Keratinocyte (primary cell): ENCODE measurements around the gene SLC22A31. TPM values are rescaled to one million over a fixed set of nuclear protein-coding genes. Genes with fewer than 3 reads are reported as not detected.
"Not testable (repeated sequence)": the region's sequence is repeated elsewhere in the genome, so short reads cannot be mapped to it uniquely, and the experiment has no call there.

Source experiments
- DNase-seq: peaks from one replicate; pipeline ENCODE4 v3.0.0-alpha.2; 2011; ENCODE audit warnings: low read depth, missing footprints, low spot score
- FAIRE-seq: peaks from 2 replicates; lab custom pipeline; 2011; peaks lifted over from hg19 to GRCh38; lab: Jason Lieb, UNC
- H2AFZ ChIP-seq: 2 replicates; pipeline ENCODE4 v1.6.0; 2012; ENCODE audit warnings: low read length, control low read depth, inconsistent platforms; ENCODE audit not compliant: control insufficient read depth
- H3K27ac ChIP-seq: 2 replicates; pipeline ENCODE4 v1.5.1; 2011; ENCODE audit warnings: low read length; ENCODE audit not compliant: control insufficient read depth, insufficient read depth
- H3K27me3 ChIP-seq: 3 replicates; pipeline ENCODE4 v1.6.0; 2011; ENCODE audit warnings: low read length; ENCODE audit not compliant: control insufficient read depth, insufficient read depth; ENCODE audit errors: extremely low read depth
- H3K36me3 ChIP-seq, 2 experiments: 2 replicates in 1 of 2; 3 replicates in 1 of 2; pipeline ENCODE4 v1.5.1; 2011; ENCODE audit warnings: low read length in 2 of 2, mild to moderate bottlenecking in 1 of 2; ENCODE audit not compliant: control insufficient read depth in 2 of 2, insufficient read depth in 2 of 2; ENCODE audit errors: extremely low read depth in 1 of 2
- H3K4me1 ChIP-seq: 3 replicates; pipeline ENCODE4 v1.5.1; 2011; ENCODE audit warnings: low read length; ENCODE audit not compliant: control insufficient read depth, insufficient read depth; ENCODE audit errors: extremely low read depth
- H3K4me2 ChIP-seq: 3 replicates; pipeline ENCODE4 v1.6.0; 2011; ENCODE audit warnings: low read depth, low read length; ENCODE audit not compliant: control insufficient read depth, insufficient read depth; ENCODE audit errors: extremely low read depth
- H3K4me3 ChIP-seq, 3 experiments: fragments of 200-600 bp in 1 of 3; sonication (generic) in 1 of 3; 2 replicates in 2 of 3; 3 replicates in 1 of 3; pipeline ENCODE4 v1.5.1; 2011 to 2016; ENCODE audit warnings: low read length in 3 of 3, mild to moderate bottlenecking in 3 of 3, control low read depth in 2 of 3, inconsistent platforms in 1 of 3, low read depth in 1 of 3, mixed read lengths in 1 of 3, mixed run types in 1 of 3, moderate library complexity in 1 of 3; ENCODE audit not compliant: control insufficient read depth in 2 of 3, insufficient read depth in 2 of 3; ENCODE audit errors: extremely low read depth in 1 of 3
- H3K79me2 ChIP-seq: 2 replicates; pipeline ENCODE4 v1.6.0; 2012; ENCODE audit warnings: low read length; ENCODE audit not compliant: control insufficient read depth, insufficient read depth
- H3K9ac ChIP-seq: 3 replicates; pipeline ENCODE4 v1.6.0; 2011; ENCODE audit warnings: low read length; ENCODE audit not compliant: control insufficient read depth, insufficient read depth; ENCODE audit errors: extremely low read depth
- H3K9me1 ChIP-seq: 3 replicates; pipeline ENCODE4 v1.6.0; 2011; ENCODE audit warnings: low read length; ENCODE audit not compliant: control insufficient read depth, insufficient read depth; ENCODE audit errors: extremely low read depth
- H3K9me3 ChIP-seq: 2 replicates; pipeline ENCODE4 v1.5.1; 2012; ENCODE audit warnings: low read depth, low read length; ENCODE audit not compliant: control insufficient read depth
- H4K20me1 ChIP-seq: 3 replicates; pipeline ENCODE4 v1.6.0; 2011; ENCODE audit warnings: low read length; ENCODE audit not compliant: control insufficient read depth, insufficient read depth; ENCODE audit errors: extremely low read depth
- CTCF ChIP-seq, 3 experiments: IDR thresholded peaks in 1 of 3; conservative IDR thresholded peaks in 1 of 3; optimal IDR thresholded peaks in 1 of 3; 2 replicates in 2 of 3; 3 replicates in 1 of 3; pipeline versions ENCODE3 to v1.5.1; 2011; ENCODE audit warnings: low read length in 3 of 3, mild to moderate bottlenecking in 3 of 3, moderate library complexity in 2 of 3, control low read depth in 1 of 3, inconsistent platforms in 1 of 3; ENCODE audit not compliant: insufficient read depth in 2 of 3; ENCODE audit errors: extremely low read depth in 1 of 3
- EZH2 ChIP-seq: IDR thresholded peaks from one replicate; pipeline ENCODE4 v1.6.1; 2012; ENCODE audit warnings: inconsistent platforms, mild to moderate bottlenecking, low read length, moderate library complexity
- dilution Hi-C: fragments of 300-500 bp; cut with MboI; formaldehyde crosslinking; loops from one replicate; pipeline ENCODE4 v1.7.0; 2020; ENCODE audit warnings: low sequenced_read_pairs; ENCODE audit not compliant: extremely low pct_ligation_motif_present
- polyA minus RNA-seq, 3 experiments: library from RNA; depleted of rRNA, polyadenylated mRNA; stranded (reverse); fragments of >200 nt; gene quantifications; 1 replicate in 1 of 3; 2 replicates in 1 of 3; 3 replicates in 1 of 3; pipeline ENCODE4 v1.2.3, GENCODE V29; 2011
- polyA plus RNA-seq, 5 experiments: library from polyadenylated mRNA; depleted of rRNA in 3 of 5; stranded (reverse) in 3 of 5; stranded (forward) in 1 of 5; unstranded in 1 of 5; fragments of >200 nt; gene quantifications; 1 replicate in 1 of 5; 2 replicates in 3 of 5; 3 replicates in 1 of 5; pipeline versions ENCODE4 v1.2.1 to v1.2.3, GENCODE V29; 2011 to 2012; ENCODE audit warnings: missing spikeins in 2 of 5, low read depth in 1 of 5, low replicate concordance in 1 of 5

Gene SLC22A31
- polyA plus RNA-seq (0.05 TPM in 1 of 3 replicates, not detected in the others), polyA minus RNA-seq (not detected in 3 replicates)
- polyA plus RNA-seq (2011; ENCODE audit: low read depth) = not detected
- not detected in 2 replicates for polyA plus RNA-seq (2011; cell fraction: cytosol; rRNA removed)
- 0.09 and 0.35 TPM in 2 replicates for polyA plus RNA-seq (2011; cell fraction: nucleus; rRNA removed)
- polyA plus RNA-seq (2012; ENCODE audit: low replicate concordance) = 0.54 TPM in 1 of 2 replicates, not detected in the other
- not detected for polyA minus RNA-seq (2011; cell fraction: cytosol; rRNA and poly(A)+ RNA removed)
- not detected in 2 replicates for polyA minus RNA-seq (2011; cell fraction: nucleus; rRNA and poly(A)+ RNA removed)

- no peaks in the 10 kb centered on the region for H3K9me3 ChIP-seq
- no peaks in the 10 kb centered on the region for H3K9me1 ChIP-seq
- H3K4me1 ChIP-seq = no peaks in the 10 kb centered on the region
- no peaks in the 10 kb centered on the region for H4K20me1 ChIP-seq
- dilution Hi-C loops = no loop called here
- H3K9ac ChIP-seq = no peak within 1 kb of the TSS
- H3K27me3 ChIP-seq = peaks cover 35% of the 10 kb centered on the region
- FAIRE-seq (no peak), DNase-seq (no peak)
- no peak within 1 kb of the TSS for H3K27ac ChIP-seq
- H2AFZ ChIP-seq = peak within 1 kb of the TSS; percentile 53
- no peaks in the 10 kb centered on the region for H3K36me3 ChIP-seq
- H3K4me2 ChIP-seq = peak within 1 kb of the TSS; percentile 54
- no peaks in the 10 kb centered on the region for H3K79me2 ChIP-seq
- H3K4me3 ChIP-seq = peak within 1 kb of the TSS in 1 of 3 experiments; percentile 8
- TF ChIP-seq CTCF (optimal IDR thresholded peaks at IDR 0.05 in 1 of 3, IDR thresholded peaks at IDR 0.05 in 1 of 3, conservative IDR thresholded peaks at IDR 0.05 in 1 of 3; ENCODE audit: extremely low read depth in 1 of 3, insufficient read depth in 2 of 3, low read length in 3 of 3) = no peak
- TF ChIP-seq EZH2 = peak; percentile 99
Observed at GRCh38 chr16:89200124-89200849, at the start of gene SLC22A31. Gene SLC22A31, minus strand, starts transcription at chr16:89200537. Its CDS starts 36 bp downstream, at chr16:89200501.

- no peaks in the 10 kb centered on the region for H3K4me1 ChIP-seq
- H3K79me2 ChIP-seq = no peaks in the 10 kb centered on the region
- H3K27ac ChIP-seq = no peak overlapping the region
- DNase-seq (no peak), FAIRE-seq (no peak)
- H3K9me3 ChIP-seq = no peaks in the 10 kb centered on the region
- H3K4me3 ChIP-seq = no peak overlapping the region
- peak overlapping the region; percentile 54 for H3K4me2 ChIP-seq
- no peaks in the 10 kb centered on the region for H3K27me3 ChIP-seq
- no peak overlapping the region for H2AFZ ChIP-seq
- no peak overlapping the region for H3K9ac ChIP-seq
- dilution Hi-C loops = no loop called here
- no peaks in the 10 kb centered on the region for H3K36me3 ChIP-seq
- H3K9me1 ChIP-seq = no peaks in the 10 kb centered on the region
- no peak for TF ChIP-seq EZH2
- TF ChIP-seq CTCF (optimal IDR thresholded peaks at IDR 0.05 in 1 of 3, IDR thresholded peaks at IDR 0.05 in 1 of 3, conservative IDR thresholded peaks at IDR 0.05 in 1 of 3; ENCODE audit: extremely low read depth in 1 of 3, insufficient read depth in 2 of 3, low read length in 3 of 3) = no peak
- no peaks in the 10 kb centered on the region for H4K20me1 ChIP-seq
Observed at GRCh38 chr16:89248196-89248982, 48.1 kb upstream of the SLC22A31 start.

- FAIRE-seq, H2AFZ ChIP-seq, H3K27me3 ChIP-seq, H3K9me3 ChIP-seq, H3K9me1 ChIP-seq, H3K79me2 ChIP-seq, dilution Hi-C loops, DNase-seq, H3K36me3 ChIP-seq, H3K4me1 ChIP-seq, H3K27ac ChIP-seq, H4K20me1 ChIP-seq, H3K9ac ChIP-seq: not testable (repeated sequence)
- peak overlapping the region in 2 of 3 experiments; percentile 18 to 38 for H3K4me3 ChIP-seq
- peak overlapping the region; percentile 54 for H3K4me2 ChIP-seq
Observed at GRCh38 chr16:89247734-89248075, 47.4 kb upstream of the SLC22A31 start.
